DMS53 treated with DMSO at 0.1 percent for 48 hours (cell line): ENCODE measurements around the gene PPP2R3C.
"Not testable (repeated sequence)": the region's sequence is repeated elsewhere in the genome, so short reads cannot be mapped to it uniquely, and the experiment has no call there.

ENCODE experiments used
- DNase-seq: peaks from one replicate; lab custom pipeline; 2025; ENCODE audit not compliant: unreplicated experiment; lab: John Stamatoyannopoulos, UW

The PPP2R3C gene

DNA sequence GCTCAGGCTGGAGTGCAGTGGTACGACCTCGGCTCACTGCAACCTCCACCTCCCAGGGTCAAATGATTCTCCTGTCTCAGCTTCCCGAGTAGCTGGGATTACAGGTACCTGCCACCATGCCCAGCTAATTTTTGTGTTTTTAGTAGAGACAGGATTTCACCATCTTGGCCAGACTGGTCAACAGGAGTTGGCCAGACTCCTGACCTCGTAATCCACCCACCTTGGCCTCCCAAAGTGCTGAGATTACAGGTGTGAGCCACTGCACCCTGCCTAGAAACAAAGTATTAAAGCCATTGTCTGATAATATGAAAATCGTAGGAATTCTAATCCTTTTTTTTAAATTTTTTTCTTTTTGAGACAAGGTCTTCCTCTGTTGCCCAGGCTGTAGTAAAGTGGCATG, 56.1 kb downstream of the PPP2R3C start:
- DNase-seq, result not testable (repeated sequence)

- DNase-seq, result not testable (repeated sequence)
Measured at GRCh38 chr14:35061113-35061791, 60.5 kb downstream of the PPP2R3C start.

DNA sequence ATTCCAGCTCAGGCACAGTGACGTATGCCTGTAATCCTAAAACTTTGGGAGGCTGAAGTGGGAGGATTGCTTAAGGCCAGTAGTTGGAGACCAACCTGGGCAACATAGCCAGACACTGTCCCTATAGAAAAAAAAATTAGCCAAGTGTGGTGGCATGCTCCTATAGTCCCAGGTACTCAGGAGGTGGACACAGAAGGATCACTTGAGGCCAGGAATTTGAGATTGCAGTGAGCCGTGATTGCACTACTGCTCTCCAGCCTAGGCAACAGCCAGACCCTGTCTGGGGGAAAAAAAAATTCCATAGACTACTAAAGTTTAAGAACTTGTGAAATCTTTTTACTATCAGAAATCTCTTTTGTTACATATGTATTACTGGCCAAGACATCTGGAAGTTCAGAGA, 69.2 kb downstream of the PPP2R3C start:
- no peak for DNase-seq

DNA sequence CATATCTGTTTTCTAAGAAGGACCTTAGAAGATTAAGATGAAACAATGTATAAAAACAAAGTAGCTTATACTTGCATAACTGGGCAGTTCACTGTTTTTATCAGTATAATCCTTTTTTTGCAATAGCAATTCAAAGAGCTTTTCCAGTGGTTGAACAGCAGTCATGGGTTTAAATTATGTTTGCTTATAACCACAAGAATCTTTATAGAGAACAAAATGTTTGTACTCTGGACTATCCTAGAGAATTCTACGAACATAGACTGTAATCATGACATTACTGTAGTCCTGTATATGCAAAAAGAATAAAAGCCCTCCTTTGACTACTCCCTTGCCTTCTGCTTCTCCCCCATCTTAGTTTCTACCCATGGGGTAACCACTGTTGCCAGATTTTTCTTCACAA, 70.0 kb downstream of the PPP2R3C start:
- DNase-seq, result no peak

GRCh38 chr14:35050652-35051051, 71.1 kb downstream of the PPP2R3C start:
- no peak for DNase-seq

DNA sequence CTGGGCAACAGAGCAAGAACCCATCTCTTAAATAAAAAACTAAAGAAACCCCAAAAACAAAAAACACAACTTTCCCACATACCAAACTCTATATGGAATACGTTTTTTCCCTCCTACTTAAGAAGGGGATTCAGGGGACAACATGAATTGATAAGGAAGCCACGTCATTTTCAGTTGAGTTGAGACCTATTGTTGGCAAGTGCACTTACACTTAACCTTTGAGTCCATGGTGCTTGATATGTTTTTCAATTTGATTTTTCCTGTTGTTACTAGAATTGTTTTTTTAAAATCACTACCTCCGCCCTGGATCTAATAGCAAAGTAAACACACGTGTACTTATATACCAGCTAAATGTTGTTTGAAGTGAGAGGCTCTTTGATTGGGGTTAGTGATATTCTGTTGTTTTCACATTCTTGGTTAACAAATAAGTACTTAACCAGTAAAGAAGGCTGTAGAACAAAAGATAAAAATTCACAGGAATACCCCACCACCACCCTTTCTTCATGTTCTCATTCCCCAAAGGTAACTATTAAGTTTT, 73.7 kb downstream of the PPP2R3C start:
- peak; percentile 17 for DNase-seq

GRCh38 chr14:35046751-35047536, 74.8 kb downstream of the PPP2R3C start:
- DNase-seq, result no peak

DNA sequence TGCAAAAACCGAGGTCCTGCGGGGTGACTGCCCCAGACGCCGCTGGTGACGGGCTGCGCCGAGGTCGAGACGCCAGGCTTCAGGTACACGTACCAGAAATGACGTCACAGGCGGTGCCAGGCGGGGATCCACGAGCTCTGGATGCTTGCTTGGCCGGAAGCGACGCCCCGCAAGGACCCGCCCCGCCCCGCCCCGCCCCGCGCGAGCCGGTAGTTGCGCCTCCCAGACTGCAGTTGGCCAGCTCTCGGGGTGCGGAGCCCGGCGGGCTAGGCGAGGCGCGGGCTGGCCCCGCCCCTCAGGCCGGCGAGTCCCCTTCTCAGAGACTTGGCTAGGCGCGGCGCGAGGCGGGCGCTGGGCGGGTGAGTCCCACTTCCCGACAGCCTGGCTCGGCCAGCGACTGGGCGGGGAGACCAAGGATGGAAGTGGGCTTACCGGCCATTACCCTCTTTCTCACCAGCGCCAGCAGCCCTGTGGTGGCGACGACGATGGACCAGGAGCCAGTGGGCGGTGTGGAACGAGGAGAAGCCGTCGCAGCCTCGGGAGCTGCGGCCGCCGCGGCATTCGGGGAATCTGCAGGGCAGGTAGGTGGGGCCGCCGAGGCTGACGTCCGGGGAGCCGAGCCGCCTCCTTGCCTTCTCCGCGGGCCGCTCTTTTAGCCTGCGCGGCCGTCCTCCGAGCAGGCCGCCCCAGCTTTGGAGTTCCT, 75.6 kb downstream of the PPP2R3C start, which contains the start of gene FAM177A1:
Gene FAM177A1, plus strand, starts transcription at position 225 of the 703 bp plus-strand sequence. Its CDS starts 192 bp downstream, at position 417.
- peak; percentile 69 for DNase-seq

GRCh38 chr14:35045798-35046047, 76.1 kb downstream of the PPP2R3C start:
- no peak for DNase-seq

DNA sequence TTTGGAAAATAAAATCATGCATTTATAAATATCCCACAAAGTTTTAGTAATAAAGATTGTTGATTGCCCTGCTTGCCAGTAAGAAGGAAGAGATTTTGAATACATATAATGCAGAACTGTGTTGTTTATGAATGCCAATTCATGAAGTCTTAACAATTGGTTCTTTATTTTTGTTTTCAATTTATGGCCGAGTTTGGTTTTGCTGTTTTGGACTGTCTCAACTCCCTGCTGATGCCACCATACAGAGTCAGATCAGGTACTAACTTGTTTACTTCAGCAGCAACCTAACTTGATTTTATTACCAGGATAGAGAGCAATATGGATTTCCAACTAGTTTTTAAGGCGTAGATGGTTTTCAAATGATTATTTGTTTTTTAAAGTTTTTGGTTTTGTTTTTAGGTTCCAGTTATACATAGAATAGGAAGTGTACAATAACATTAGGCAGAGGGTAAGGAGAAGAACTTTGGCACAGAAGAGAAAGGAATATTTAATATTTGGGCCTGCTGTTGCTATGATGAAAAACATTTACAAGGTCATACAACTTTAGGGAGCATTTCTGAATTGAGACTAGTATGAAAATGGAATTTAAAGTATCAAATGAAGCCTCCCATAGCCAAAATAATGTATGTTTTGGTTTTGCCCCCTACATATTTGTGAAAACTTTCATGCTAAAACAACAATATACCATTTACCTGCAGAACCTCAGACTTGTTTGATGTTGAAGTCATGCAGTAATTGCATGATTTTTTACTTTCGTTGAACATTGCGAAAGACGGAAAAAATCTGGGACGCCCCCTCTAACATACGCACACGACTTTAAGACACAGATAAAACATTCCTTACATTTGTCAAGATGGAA, 76.6 kb downstream of the PPP2R3C start:
- DNase-seq, result no peak

DNA sequence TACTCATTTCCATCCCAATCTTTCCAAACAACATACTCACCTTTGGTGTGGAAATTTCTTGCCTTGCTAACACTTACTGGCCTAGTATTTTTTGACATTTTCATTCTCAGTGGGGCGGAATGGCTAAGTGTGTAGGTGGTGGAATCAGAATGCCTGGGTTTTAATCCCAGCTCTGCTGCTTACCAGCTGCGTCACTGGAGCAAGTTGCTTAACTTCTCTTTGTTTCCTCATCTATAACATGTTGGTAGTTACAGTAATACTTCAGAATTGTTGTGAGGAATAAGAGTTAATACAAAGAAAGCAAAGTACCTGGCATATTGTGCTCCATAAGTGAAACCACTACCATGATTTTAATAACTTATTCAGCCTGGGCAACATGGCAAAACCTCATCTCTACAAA, 78.7 kb downstream of the PPP2R3C start:
- DNase-seq, result no peak

DNA sequence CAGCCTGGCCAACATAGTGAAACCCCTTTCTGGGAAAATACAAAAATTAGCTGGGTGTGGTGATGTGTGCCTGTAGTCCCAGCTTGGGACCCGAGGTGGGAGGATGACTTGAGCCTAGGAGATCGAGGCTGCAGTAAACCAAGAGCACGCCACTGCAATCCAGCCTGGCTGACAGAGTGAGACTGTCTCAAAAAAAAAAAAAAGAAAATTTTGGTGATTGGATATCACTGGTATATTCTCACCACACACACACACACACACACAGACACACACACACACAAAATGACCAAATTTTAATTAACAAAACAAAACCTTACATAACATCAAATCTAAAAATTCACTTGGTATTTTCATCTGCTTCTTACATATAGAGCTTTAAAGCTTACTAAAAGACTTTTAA, 79.2 kb downstream of the PPP2R3C start:
- DNase-seq, result no peak

DNA sequence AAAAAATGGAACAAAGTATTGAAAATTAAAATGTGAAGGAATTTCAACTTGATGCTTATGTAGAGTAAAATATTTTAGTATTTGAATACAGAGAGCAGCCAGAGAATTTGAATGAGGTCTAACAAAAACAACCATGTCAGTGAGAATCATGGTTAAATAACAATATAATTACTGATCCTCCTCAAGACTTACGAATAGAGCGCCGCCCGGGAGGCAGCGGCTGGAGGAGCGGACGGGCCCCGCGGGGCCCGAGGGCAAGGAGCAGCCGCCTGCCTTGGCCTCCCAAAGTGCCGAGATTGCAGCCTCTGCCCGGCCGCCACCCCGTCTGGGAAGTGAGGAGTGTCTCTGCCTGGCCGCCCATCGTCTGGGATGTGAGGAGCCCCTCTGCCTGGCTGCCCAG, 83.5 kb downstream of the PPP2R3C start:
- DNase-seq, result not testable (repeated sequence)
